Transverse colon (tissue), 4 donors: ENCODE measurements around the gene ANKRD53.

Experiments used
- EP300 ChIP-seq: sonication (generic); formaldehyde crosslinking; IDR thresholded peaks from one replicate; pipeline ENCODE4 v1.6.1; 2017; ENCODE audit warnings: antibody characterized with exemption, low read depth
- POLR2A ChIP-seq: fragments of 450-650 bp; IDR thresholded peaks from one replicate; pipeline ENCODE4 v1.6.1; 2016; ENCODE audit warnings: antibody characterized with exemption, mild to moderate bottlenecking, moderate library complexity
- POLR2AphosphoS5 ChIP-seq, 3 donors: sonication (generic); formaldehyde crosslinking; IDR thresholded peaks; one replicate each; pipeline ENCODE4 v1.6.1; 2016; ENCODE audit warnings: antibody characterized with exemption in 3 of 3
- TF ChIP-seq, protein P1 (sequence below), 5 experiments: fragments of 200-600 bp in 3 of 5; fragments of 450-650 bp in 2 of 5; sonication (generic) in 3 of 5; IDR thresholded peaks; 1 replicate in 2 of 5; 2 replicates in 3 of 5; pipeline ENCODE4 v1.5.1; 2016 to 2017; ENCODE audit warnings: antibody characterized with exemption in 5 of 5, inconsistent platforms in 3 of 5, mild to moderate bottlenecking in 2 of 5, moderate library complexity in 1 of 5

DNA sequence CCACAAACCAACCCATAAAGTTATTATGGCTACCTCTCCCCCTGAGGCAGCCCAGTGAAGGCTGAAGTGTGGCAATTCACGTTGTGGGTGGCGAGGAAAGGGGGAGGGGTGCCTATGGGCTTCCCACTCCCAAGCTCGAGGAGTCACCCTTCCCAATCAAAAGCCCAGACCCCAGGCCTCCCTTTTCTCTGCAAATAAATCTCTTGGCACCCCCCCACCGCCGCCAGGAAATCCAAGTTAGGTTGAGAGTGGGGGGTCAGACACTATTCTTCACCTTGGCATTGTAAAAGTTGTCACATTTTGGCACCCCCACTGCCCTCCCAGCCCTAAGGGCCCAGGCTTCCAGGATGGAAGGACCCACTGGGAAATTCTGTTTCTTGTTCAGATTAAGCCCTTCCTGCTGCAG is 6.9 kb downstream of the ANKRD53 start:
- TF ChIP-seq, protein P1, sequence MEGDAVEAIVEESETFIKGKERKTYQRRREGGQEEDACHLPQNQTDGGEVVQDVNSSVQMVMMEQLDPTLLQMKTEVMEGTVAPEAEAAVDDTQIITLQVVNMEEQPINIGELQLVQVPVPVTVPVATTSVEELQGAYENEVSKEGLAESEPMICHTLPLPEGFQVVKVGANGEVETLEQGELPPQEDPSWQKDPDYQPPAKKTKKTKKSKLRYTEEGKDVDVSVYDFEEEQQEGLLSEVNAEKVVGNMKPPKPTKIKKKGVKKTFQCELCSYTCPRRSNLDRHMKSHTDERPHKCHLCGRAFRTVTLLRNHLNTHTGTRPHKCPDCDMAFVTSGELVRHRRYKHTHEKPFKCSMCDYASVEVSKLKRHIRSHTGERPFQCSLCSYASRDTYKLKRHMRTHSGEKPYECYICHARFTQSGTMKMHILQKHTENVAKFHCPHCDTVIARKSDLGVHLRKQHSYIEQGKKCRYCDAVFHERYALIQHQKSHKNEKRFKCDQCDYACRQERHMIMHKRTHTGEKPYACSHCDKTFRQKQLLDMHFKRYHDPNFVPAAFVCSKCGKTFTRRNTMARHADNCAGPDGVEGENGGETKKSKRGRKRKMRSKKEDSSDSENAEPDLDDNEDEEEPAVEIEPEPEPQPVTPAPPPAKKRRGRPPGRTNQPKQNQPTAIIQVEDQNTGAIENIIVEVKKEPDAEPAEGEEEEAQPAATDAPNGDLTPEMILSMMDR (IDR thresholded peaks at IDR 0.05): no peak
- TF ChIP-seq POLR2AphosphoS5 (IDR thresholded peaks at IDR 0.05) (no peak), POLR2A (no peak), EP300 (no peak)
